AG10803 (cell line): ENCODE results near the gene RSPO4.

ENCODE experiments used
- DNase-seq: peaks from one replicate; pipeline ENCODE4 v3.0.0; 2010; ENCODE audit warnings: low read depth
- H3K4me3 ChIP-seq: 2 replicates; pipeline ENCODE4 v1.5.1; 2011; ENCODE audit warnings: mild to moderate bottlenecking, low read length, control low read depth
- CTCF ChIP-seq: conservative IDR thresholded peaks from 2 replicates; pipeline ENCODE4 v1.5.1; 2011; ENCODE audit warnings: mild to moderate bottlenecking, low read length, control low read depth, inconsistent platforms

The RSPO4 gene

GRCh38 chr20:1001911-1002681 is at the start of gene RSPO4:
TSS of gene RSPO4 (minus strand) at chr20:1002311. CDS start at chr20:1002164, 147 bp downstream.
- H3K4me3 ChIP-seq, result no peak within 1 kb of the TSS
- TF ChIP-seq CTCF, result no peak
- DNase-seq, result no peak

GRCh38 chr20:1050440-1050839 is 48.3 kb upstream of the RSPO4 start:
- no peak for TF ChIP-seq CTCF
- no peak for DNase-seq

GRCh38 chr20:1045860-1046418 is 43.8 kb upstream of the RSPO4 start:
- TF ChIP-seq CTCF, result no peak
- H3K4me3 ChIP-seq, result no peak overlapping the region
- no peak for DNase-seq

More at GRCh38 chr20:1050440-1050839, 48.3 kb upstream of the RSPO4 start:
- H3K4me3 ChIP-seq, result no peak overlapping the region

GRCh38 chr20:1041845-1042390 is 39.8 kb upstream of the RSPO4 start:
- no peak overlapping the region for H3K4me3 ChIP-seq
- no peak for TF ChIP-seq CTCF
- no peak for DNase-seq

GRCh38 chr20:1038205-1038604 is 36.1 kb upstream of the RSPO4 start:
- H3K4me3 ChIP-seq, result no peak overlapping the region
- no peak for TF ChIP-seq CTCF
- DNase-seq, result no peak

GRCh38 chr20:1037039-1037438 is 34.9 kb upstream of the RSPO4 start:
- H3K4me3 ChIP-seq, result no peak overlapping the region
- no peak for TF ChIP-seq CTCF
- no peak for DNase-seq

GRCh38 chr20:1035466-1035865 is 33.4 kb upstream of the RSPO4 start:
- H3K4me3 ChIP-seq, result no peak overlapping the region
- TF ChIP-seq CTCF, result no peak
- no peak for DNase-seq
